ENCODE results near the gene SCGB1D4. TPM values are rescaled to one million over a fixed set of nuclear protein-coding genes. Genes with fewer than 3 reads are reported as not detected.
A peak's percentile ranks its signal among the peaks of the same experiment; 100 is the strongest.
"Not testable (repeated sequence)": the region's sequence is repeated elsewhere in the genome, so short reads cannot be mapped to it uniquely, and the experiment has no call there.

SCGB1D4 gene
- total RNA-seq, 1 experiment from 2014 or later, result not detected

DNA sequence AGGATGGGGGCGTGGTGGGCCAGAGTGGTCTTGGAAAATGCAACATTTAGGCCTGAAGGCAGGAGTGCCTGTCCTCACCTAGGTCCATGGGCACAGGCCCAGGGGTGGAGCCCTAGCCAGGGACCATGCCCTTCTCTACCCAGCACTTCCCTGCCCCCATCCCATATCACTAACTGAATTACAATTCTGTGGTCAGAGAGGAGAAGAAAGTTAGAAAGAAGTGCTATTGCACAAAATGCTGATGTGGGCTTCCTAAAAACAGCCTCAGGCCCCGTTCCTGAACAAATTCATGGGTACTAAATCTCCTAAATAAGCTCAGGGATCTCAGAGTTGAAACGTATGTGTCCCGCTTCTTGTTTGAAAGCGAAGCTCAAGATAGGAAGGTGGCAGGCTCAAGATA is 34.9 kb upstream of the SCGB1D4 start:
- TF ChIP-seq CTCF (IDR thresholded peaks at IDR 0.05; ENCODE audit: unreplicated experiment), result no peak
- Mint-ChIP-seq H3K36me3 (ENCODE audit: insufficient read depth, unreplicated experiment) (peaks cover 21% of the 10 kb centered on the region), H3K4me1 (ENCODE audit: low read depth, unreplicated experiment) (peaks cover 10% of the 10 kb centered on the region), H3K9me3 (ENCODE audit: low read depth, unreplicated experiment) (no peaks in the 10 kb centered on the region), H3K27ac (ENCODE audit: unreplicated experiment) (no peak overlapping the region), H3K4me3 (ENCODE audit: low read depth, unreplicated experiment) (no peak overlapping the region), H3K27me3 (ENCODE audit: unreplicated experiment) (peaks cover 41% of the 10 kb centered on the region)
- DNase-seq, result no peak
- CTCF ChIA-PET, result no interaction called here
- BruUV-seq (replicated peaks), result no TSS peak
- intact Hi-C loops (cut with micrococcal nuclease; ENCODE audit: unreplicated experiment), result no loop called here

GRCh38 chr11:62331264-62331663 is 32.4 kb upstream of the SCGB1D4 start:
- Mint-ChIP-seq H3K27me3 (ENCODE audit: unreplicated experiment) (peaks cover 38% of the 10 kb centered on the region), H3K4me1 (ENCODE audit: low read depth, unreplicated experiment) (peaks cover 13% of the 10 kb centered on the region)
- BruUV-seq (replicated peaks); H3K27ac Mint-ChIP-seq (ENCODE audit: unreplicated experiment); H3K9me3 Mint-ChIP-seq (ENCODE audit: low read depth, unreplicated experiment); DNase-seq; intact Hi-C loops (cut with micrococcal nuclease; ENCODE audit: unreplicated experiment); H3K4me3 Mint-ChIP-seq (ENCODE audit: low read depth, unreplicated experiment); CTCF ChIA-PET; H3K36me3 Mint-ChIP-seq (ENCODE audit: insufficient read depth, unreplicated experiment): not testable (repeated sequence)

GRCh38 chr11:62327541-62327940 is 28.7 kb upstream of the SCGB1D4 start:
- Mint-ChIP-seq H3K27me3 (ENCODE audit: unreplicated experiment) (peaks cover 16% of the 10 kb centered on the region), H3K4me1 (ENCODE audit: low read depth, unreplicated experiment) (peaks cover 22% of the 10 kb centered on the region)
- H3K9me3 Mint-ChIP-seq (ENCODE audit: low read depth, unreplicated experiment); BruUV-seq (replicated peaks); H3K4me3 Mint-ChIP-seq (ENCODE audit: low read depth, unreplicated experiment); H3K27ac Mint-ChIP-seq (ENCODE audit: unreplicated experiment); H3K36me3 Mint-ChIP-seq (ENCODE audit: insufficient read depth, unreplicated experiment); CTCF ChIA-PET; intact Hi-C loops (cut with micrococcal nuclease; ENCODE audit: unreplicated experiment); DNase-seq: not testable (repeated sequence)

- H3K27ac Mint-ChIP-seq (ENCODE audit: unreplicated experiment); DNase-seq; H3K4me3 Mint-ChIP-seq (ENCODE audit: low read depth, unreplicated experiment); intact Hi-C loops (cut with micrococcal nuclease; ENCODE audit: unreplicated experiment); CTCF ChIA-PET; H3K36me3 Mint-ChIP-seq (ENCODE audit: insufficient read depth, unreplicated experiment); BruUV-seq (replicated peaks); H3K9me3 Mint-ChIP-seq (ENCODE audit: low read depth, unreplicated experiment): not testable (repeated sequence)
- H3K4me1 Mint-ChIP-seq (ENCODE audit: low read depth, unreplicated experiment), result peaks cover 22% of the 10 kb centered on the region
- peaks cover 14% of the 10 kb centered on the region for H3K27me3 Mint-ChIP-seq (ENCODE audit: unreplicated experiment)
Observed at GRCh38 chr11:62326719-62327118, 27.8 kb upstream of the SCGB1D4 start.

DNA sequence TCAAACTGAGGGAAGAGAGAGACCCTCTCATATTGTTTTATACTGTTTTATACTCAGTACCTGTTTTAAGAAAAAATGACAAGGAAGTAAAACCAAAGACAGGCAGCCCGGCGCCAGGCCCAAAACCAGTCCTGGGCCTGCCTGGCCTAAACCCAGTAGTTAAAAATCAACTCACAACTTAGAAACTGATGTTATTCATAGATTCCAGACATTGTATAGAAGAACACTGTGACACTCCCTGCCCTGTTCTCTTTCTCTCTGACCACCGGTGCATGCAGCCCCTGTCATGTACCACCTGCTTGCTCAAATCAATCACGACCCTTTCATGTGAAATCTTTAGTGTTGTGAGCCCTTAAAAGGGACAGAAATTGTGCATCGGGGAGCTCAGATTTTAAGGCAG is 26.9 kb upstream of the SCGB1D4 start:
- H3K9me3 Mint-ChIP-seq (ENCODE audit: low read depth, unreplicated experiment); H3K27ac Mint-ChIP-seq (ENCODE audit: unreplicated experiment); DNase-seq; BruUV-seq (replicated peaks); H3K36me3 Mint-ChIP-seq (ENCODE audit: insufficient read depth, unreplicated experiment); CTCF ChIA-PET; intact Hi-C loops (cut with micrococcal nuclease; ENCODE audit: unreplicated experiment); H3K27me3 Mint-ChIP-seq (ENCODE audit: unreplicated experiment): not testable (repeated sequence)
- H3K4me3 Mint-ChIP-seq (ENCODE audit: low read depth, unreplicated experiment), result peak overlapping the region; percentile 30
- H3K4me1 Mint-ChIP-seq (ENCODE audit: low read depth, unreplicated experiment), result peaks cover 22% of the 10 kb centered on the region

- H3K27ac Mint-ChIP-seq (ENCODE audit: unreplicated experiment), result no peak overlapping the region
- BruUV-seq (replicated peaks), result no TSS peak
- intact Hi-C loops (cut with micrococcal nuclease; ENCODE audit: unreplicated experiment), result no loop called here
- no peaks in the 10 kb centered on the region for H3K36me3 Mint-ChIP-seq (ENCODE audit: insufficient read depth, unreplicated experiment)
- CTCF ChIA-PET, result no interaction called here
- peaks cover 22% of the 10 kb centered on the region for H3K4me1 Mint-ChIP-seq (ENCODE audit: low read depth, unreplicated experiment)
- TF ChIP-seq CTCF (IDR thresholded peaks at IDR 0.05; ENCODE audit: unreplicated experiment), result peak; percentile 20
- DNase-seq, result no peak
- H3K4me3 Mint-ChIP-seq (ENCODE audit: low read depth, unreplicated experiment), result no peak overlapping the region
- H3K9me3 Mint-ChIP-seq (ENCODE audit: low read depth, unreplicated experiment), result no peaks in the 10 kb centered on the region
- no peaks in the 10 kb centered on the region for H3K27me3 Mint-ChIP-seq (ENCODE audit: unreplicated experiment)
Observed at GRCh38 chr11:62324731-62325556, 26.1 kb upstream of the SCGB1D4 start.

Measured in Calu3 (cell line).